Cardiac muscle cell (in vitro differentiated cells and primary cell): ENCODE data around the gene SLAIN2. TPM values are rescaled to one million over a fixed set of nuclear protein-coding genes. Genes with fewer than 3 reads are reported as not detected.
"Not testable (repeated sequence)": the region's sequence is repeated elsewhere in the genome, so short reads cannot be mapped to it uniquely, and the experiment has no call there.

Source experiments
- DNase-seq, 2 donors: peaks; one replicate each; pipeline versions ENCODE4 v3.0.0 to v3.0.0-alpha.2; 2010 to 2017; ENCODE audit warnings: low read depth in 1 of 2, low spot score in 1 of 2
- H3K27ac ChIP-seq: fragments of 200-600 bp; sonication (generic); 2 replicates; pipeline ENCODE4 v1.5.1; 2016
- H3K27me3 ChIP-seq: fragments of 200-600 bp; sonication (generic); 2 replicates; pipeline ENCODE4 v1.6.0; 2016; ENCODE audit warnings: control low read depth
- H3K36me3 ChIP-seq: fragments of 200-600 bp; sonication (generic); 2 replicates; pipeline ENCODE4 v1.5.1; 2016; ENCODE audit warnings: control low read depth
- H3K4me1 ChIP-seq: fragments of 200-600 bp; sonication (generic); 2 replicates; pipeline ENCODE4 v1.8.1; 2017; ENCODE audit warnings: low read depth, mild to moderate bottlenecking, mixed run types
- H3K4me3 ChIP-seq: fragments of 200-600 bp; sonication (generic); 2 replicates; pipeline ENCODE4 v1.5.1; 2016; ENCODE audit warnings: mild to moderate bottlenecking
- H3K9me3 ChIP-seq: fragments of 200-600 bp; sonication (generic); 2 replicates; pipeline ENCODE4 v1.5.1; 2017; ENCODE audit warnings: low read depth, mild to moderate bottlenecking, control low read depth
- CTCF ChIP-seq: IDR thresholded peaks from 2 replicates; pipeline ENCODE4 v1.5.1; 2012; ENCODE audit warnings: low read depth, mild to moderate bottlenecking, low read length
- polyA plus RNA-seq: library from polyadenylated mRNA; unstranded; fragments of >200 nt; fragmentation: Nextera tagmentation; extraction: Ambion mirVana; gene quantifications from 2 replicates; pipeline ENCODE4 v1.2.1, GENCODE V29; 2016
- total RNA-seq: library from RNA; depleted of rRNA; stranded (reverse); fragments of >200 nt; gene quantifications from 2 replicates; pipeline ENCODE4 v1.2.3, GENCODE V29; 2016

The SLAIN2 gene
- total and polyA plus RNA-seq, 2 experiments from 2014 or later, result 23.8 to 92.5 TPM

- H3K36me3 ChIP-seq, result no peaks in the 10 kb centered on the region
- TF ChIP-seq CTCF, result no peak
- H3K27me3 ChIP-seq, result no peaks in the 10 kb centered on the region
- no peaks in the 10 kb centered on the region for H3K9me3 ChIP-seq
- no peak for DNase-seq
- H3K4me1 ChIP-seq, result no peaks in the 10 kb centered on the region
- H3K27ac ChIP-seq, result no peak overlapping the region
- no peak overlapping the region for H3K4me3 ChIP-seq
Measured at GRCh38 chr4:48300004-48300403, 41.3 kb upstream of the SLAIN2 start.

GRCh38 chr4:48305508-48305907 is 35.8 kb upstream of the SLAIN2 start:
- no peaks in the 10 kb centered on the region for H3K4me1 ChIP-seq
- no peaks in the 10 kb centered on the region for H3K9me3 ChIP-seq
- TF ChIP-seq CTCF, result no peak
- H3K4me3 ChIP-seq, result no peak overlapping the region
- H3K27ac ChIP-seq, result no peak overlapping the region
- no peaks in the 10 kb centered on the region for H3K36me3 ChIP-seq
- no peak for DNase-seq
- no peaks in the 10 kb centered on the region for H3K27me3 ChIP-seq

GRCh38 chr4:48307528-48307927 is 33.8 kb upstream of the SLAIN2 start:
- H3K9me3 ChIP-seq, result no peaks in the 10 kb centered on the region
- H3K36me3 ChIP-seq, result no peaks in the 10 kb centered on the region
- no peak for DNase-seq
- no peaks in the 10 kb centered on the region for H3K27me3 ChIP-seq
- no peaks in the 10 kb centered on the region for H3K4me1 ChIP-seq
- H3K4me3 ChIP-seq, result no peak overlapping the region
- H3K27ac ChIP-seq, result no peak overlapping the region
- TF ChIP-seq CTCF, result no peak

- Histone ChIP-seq H3K36me3 (no peaks in the 10 kb centered on the region), H3K4me3 (no peak overlapping the region), H3K4me1 (no peaks in the 10 kb centered on the region), H3K27me3 (no peaks in the 10 kb centered on the region), H3K9me3 (no peaks in the 10 kb centered on the region), H3K27ac (no peak overlapping the region)
- TF ChIP-seq CTCF, result no peak
- DNase-seq, result no peak
Measured at GRCh38 chr4:48308901-48309300, 32.4 kb upstream of the SLAIN2 start.

GRCh38 chr4:48311896-48312295 is 29.4 kb upstream of the SLAIN2 start:
- H3K27me3 ChIP-seq, result no peaks in the 10 kb centered on the region
- no peak overlapping the region for H3K4me3 ChIP-seq
- no peaks in the 10 kb centered on the region for H3K36me3 ChIP-seq
- no peak overlapping the region for H3K27ac ChIP-seq
- no peaks in the 10 kb centered on the region for H3K9me3 ChIP-seq
- no peak for TF ChIP-seq CTCF
- no peaks in the 10 kb centered on the region for H3K4me1 ChIP-seq
- DNase-seq, result peak in 1 of 2 donors; percentile 7

GRCh38 chr4:48314746-48315145 is 26.6 kb upstream of the SLAIN2 start:
- not testable (repeated sequence) for H3K4me3 ChIP-seq, H3K9me3 ChIP-seq, H3K27ac ChIP-seq, H3K36me3 ChIP-seq, DNase-seq, H3K4me1 ChIP-seq, H3K27me3 ChIP-seq
